MCF 10A (cell line): Measurements from ENCODE around the gene TMEM214. TPM values are rescaled to one million over a fixed set of nuclear protein-coding genes. Genes with fewer than 3 reads are reported as not detected.

Source experiments
- BruUV-seq: library from RNA; stranded (reverse); fragments of 400-500 nt; replicated peaks from 2 replicates; lab custom pipeline; 2021; lab: Mats Ljungman, UMichigan
- CTCF ChIA-PET: fragments of 300-600 bp; sonication (Branson Sonifier 250); formaldehyde crosslinking; extraction: SDS; loops from one replicate; lab custom pipeline; 2021; ENCODE audit warnings: antibody characterized with exemption, inconsistent platforms; lab: Yijun Ruan, JAX
- POLR2A ChIA-PET: fragments of 300-600, 350-650 bp; sonication (Branson Sonifier 250); formaldehyde crosslinking; extraction: SDS; loops from one replicate; lab custom pipeline; 2020; ENCODE audit warnings: antibody characterized with exemption, inconsistent platforms; lab: Yijun Ruan, JAX
- DNase-seq: peaks from one replicate; pipeline ENCODE4 v3.0.0-alpha.2; 2018; ENCODE audit not compliant: unreplicated experiment
- H3K27ac Mint-ChIP-seq: one replicate; pipeline ENCODE4 v1.8.0; 2022; ENCODE audit warnings: mild to moderate bottlenecking, low read depth, mixed read lengths; ENCODE audit not compliant: unreplicated experiment
- H3K27me3 Mint-ChIP-seq: one replicate; pipeline ENCODE4 v1.8.0; 2022; ENCODE audit warnings: mixed read lengths; ENCODE audit not compliant: insufficient read depth, unreplicated experiment
- H3K36me3 Mint-ChIP-seq: one replicate; pipeline ENCODE4 v1.8.0; 2022; ENCODE audit warnings: mild to moderate bottlenecking, moderate library complexity, mixed read lengths; ENCODE audit not compliant: insufficient read depth, unreplicated experiment
- H3K4me1 Mint-ChIP-seq: one replicate; pipeline ENCODE4 v1.8.0; 2022; ENCODE audit warnings: mixed read lengths; ENCODE audit not compliant: insufficient read depth, unreplicated experiment
- H3K4me3 Mint-ChIP-seq: one replicate; pipeline ENCODE4 v1.8.0; 2022; ENCODE audit warnings: mild to moderate bottlenecking, moderate library complexity, mixed read lengths; ENCODE audit not compliant: unreplicated experiment
- H3K9me3 Mint-ChIP-seq: one replicate; pipeline ENCODE4 v1.8.0; 2022; ENCODE audit warnings: mixed read lengths; ENCODE audit not compliant: unreplicated experiment
- intact Hi-C: fragments of 100-400 bp; cut with micrococcal nuclease; formaldehyde crosslinking; loops from 2 replicates; pipeline ENCODE4 v1.14.1; 2022
- total RNA-seq: library from RNA; stranded (reverse); gene quantifications from 2 replicates; pipeline ENCODE4 v1.2.3, GENCODE V29; 2022
- TF ChIP-seq, protein P1 (sequence below): fragments of 200-600 bp; IDR thresholded peaks from one replicate; pipeline ENCODE4 v1.8.0; 2022; ENCODE audit warnings: antibody characterized with exemption, mild to moderate bottlenecking; ENCODE audit not compliant: unreplicated experiment

TMEM214 gene
- total RNA-seq, 1 experiment from 2014 or later: 118 TPM

- ChIA-PET CTCF (interaction anchor here (1.3 kb wide), 1 partner anchor 12 kb away, joined by 10 read pairs; no protein-coding TSS in a partner anchor), POLR2A (interaction anchor here (1.0 to 3.0 kb wide), 2 partner anchors 9 to 133 kb away, joined by 4 to 18 read pairs; partner anchors contain the start of gene OST4)
Observed at GRCh38 chr2:27080140-27080469, 47.3 kb downstream of the TMEM214 start.

GRCh38 chr2:27080603-27080936 is 47.8 kb downstream of the TMEM214 start:
- H3K4me1 Mint-ChIP-seq: peaks cover 18% of the 10 kb centered on the region
- ChIA-PET POLR2A (interaction anchor here (0.7 to 3.0 kb wide), 3 partner anchors 9 to 133 kb away, joined by 4 to 18 read pairs (median 4); partner anchors contain the start of gene OST4), CTCF (interaction anchor here (0.6 to 2.1 kb wide), 6 partner anchors 13 to 1973 kb away, joined by 3 to 10 read pairs (median 4); no protein-coding TSS in a partner anchor)
- no peaks in the 10 kb centered on the region for H3K36me3 Mint-ChIP-seq
- no peaks in the 10 kb centered on the region for H3K9me3 Mint-ChIP-seq
- H3K27ac Mint-ChIP-seq: no peak overlapping the region
- intact Hi-C loops: no loop called here
- no TSS peak for BruUV-seq
- no peak for DNase-seq
- H3K4me3 Mint-ChIP-seq: no peak overlapping the region
- TF ChIP-seq, protein P1, sequence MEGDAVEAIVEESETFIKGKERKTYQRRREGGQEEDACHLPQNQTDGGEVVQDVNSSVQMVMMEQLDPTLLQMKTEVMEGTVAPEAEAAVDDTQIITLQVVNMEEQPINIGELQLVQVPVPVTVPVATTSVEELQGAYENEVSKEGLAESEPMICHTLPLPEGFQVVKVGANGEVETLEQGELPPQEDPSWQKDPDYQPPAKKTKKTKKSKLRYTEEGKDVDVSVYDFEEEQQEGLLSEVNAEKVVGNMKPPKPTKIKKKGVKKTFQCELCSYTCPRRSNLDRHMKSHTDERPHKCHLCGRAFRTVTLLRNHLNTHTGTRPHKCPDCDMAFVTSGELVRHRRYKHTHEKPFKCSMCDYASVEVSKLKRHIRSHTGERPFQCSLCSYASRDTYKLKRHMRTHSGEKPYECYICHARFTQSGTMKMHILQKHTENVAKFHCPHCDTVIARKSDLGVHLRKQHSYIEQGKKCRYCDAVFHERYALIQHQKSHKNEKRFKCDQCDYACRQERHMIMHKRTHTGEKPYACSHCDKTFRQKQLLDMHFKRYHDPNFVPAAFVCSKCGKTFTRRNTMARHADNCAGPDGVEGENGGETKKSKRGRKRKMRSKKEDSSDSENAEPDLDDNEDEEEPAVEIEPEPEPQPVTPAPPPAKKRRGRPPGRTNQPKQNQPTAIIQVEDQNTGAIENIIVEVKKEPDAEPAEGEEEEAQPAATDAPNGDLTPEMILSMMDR: no peak
- peaks cover 28% of the 10 kb centered on the region for H3K27me3 Mint-ChIP-seq

More at GRCh38 chr2:27080140-27080469, 47.3 kb downstream of the TMEM214 start:
- Mint-ChIP-seq H3K4me3 (no peak overlapping the region), H3K27me3 (peaks cover 28% of the 10 kb centered on the region), H3K4me1 (peaks cover 18% of the 10 kb centered on the region), H3K9me3 (no peaks in the 10 kb centered on the region), H3K36me3 (no peaks in the 10 kb centered on the region), H3K27ac (no peak overlapping the region)
- TF ChIP-seq, protein P1: no peak
- BruUV-seq: no TSS peak
- DNase-seq: no peak
- intact Hi-C loops: no loop called here

DNA sequence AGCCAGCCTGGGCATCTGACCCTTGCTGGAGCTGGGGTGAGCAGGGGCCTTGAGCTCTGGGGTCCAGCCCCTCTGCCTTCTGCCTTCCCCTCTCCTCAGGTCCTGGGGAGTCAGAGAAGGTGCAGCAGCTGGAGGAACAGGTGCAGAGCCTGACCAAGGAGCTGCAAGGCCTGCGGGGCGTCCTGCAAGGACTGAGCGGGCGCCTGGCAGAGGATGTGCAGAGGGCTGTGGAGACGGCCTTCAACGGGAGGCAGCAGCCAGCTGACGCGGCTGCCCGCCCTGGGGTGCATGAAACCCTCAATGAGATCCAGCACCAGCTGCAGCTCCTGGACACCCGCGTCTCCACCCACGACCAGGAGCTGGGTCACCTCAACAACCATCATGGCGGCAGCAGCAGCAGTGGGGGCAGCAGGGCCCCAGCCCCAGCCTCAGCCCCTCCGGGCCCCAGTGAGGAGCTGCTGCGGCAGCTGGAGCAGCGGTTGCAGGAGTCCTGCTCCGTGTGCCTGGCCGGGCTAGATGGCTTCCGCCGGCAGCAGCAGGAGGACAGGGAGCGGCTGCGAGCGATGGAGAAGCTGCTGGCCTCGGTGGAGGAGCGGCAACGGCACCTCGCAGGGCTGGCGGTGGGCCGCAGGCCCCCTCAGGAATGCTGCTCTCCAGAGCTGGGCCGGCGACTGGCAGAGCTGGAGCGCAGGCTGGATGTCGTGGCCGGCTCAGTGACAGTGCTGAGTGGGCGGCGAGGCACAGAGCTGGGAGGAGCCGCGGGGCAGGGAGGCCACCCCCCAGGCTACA is 49.4 kb downstream of the TMEM214 start:
- no peak overlapping the region for H3K4me3 Mint-ChIP-seq
- H3K27me3 Mint-ChIP-seq: peaks cover 12% of the 10 kb centered on the region
- POLR2A ChIA-PET: interaction anchor here (0.8 to 3.3 kb wide), 6 partner anchors 11 to 240 kb away, joined by 3 to 18 read pairs (median 4); partner anchors contain the start of genes AGBL5, ATRAID, OST4 and SLC5A6
- no TSS peak for BruUV-seq
- H3K9me3 Mint-ChIP-seq: no peaks in the 10 kb centered on the region
- intact Hi-C loops: no loop called here
- H3K4me1 Mint-ChIP-seq: peaks cover 18% of the 10 kb centered on the region
- DNase-seq: no peak
- H3K27ac Mint-ChIP-seq: no peak overlapping the region
- CTCF ChIA-PET: interaction anchor here (0.6 to 2.1 kb wide), 9 partner anchors 9 to 211 kb away, joined by 3 to 8 read pairs (median 3); no protein-coding TSS in a partner anchor
- TF ChIP-seq, protein P1: no peak
- H3K36me3 Mint-ChIP-seq: no peaks in the 10 kb centered on the region

- Mint-ChIP-seq H3K4me1 (peaks cover 14% of the 10 kb centered on the region), H3K36me3 (no peaks in the 10 kb centered on the region), H3K9me3 (no peaks in the 10 kb centered on the region), H3K4me3 (no peak overlapping the region), H3K27me3 (peaks cover 5% of the 10 kb centered on the region), H3K27ac (no peak overlapping the region)
- ChIA-PET POLR2A (interaction anchor here (0.9 to 3.3 kb wide), 7 partner anchors 11 to 238 kb away, joined by 3 to 18 read pairs (median 4); partner anchors contain the start of genes AGBL5, ATRAID, OST4 and PREB), CTCF (interaction anchor here (0.6 to 2.1 kb wide), 6 partner anchors 13 to 197 kb away, joined by 3 to 8 read pairs (median 3); no protein-coding TSS in a partner anchor)
- TF ChIP-seq, protein P1: no peak
- intact Hi-C loops: no loop called here
- BruUV-seq: no TSS peak
- no peak for DNase-seq
Observed at GRCh38 chr2:27082773-27083409, 50.1 kb downstream of the TMEM214 start.
